ENCODE results near the gene GNAI1. TPM values are rescaled to one million over a fixed set of nuclear protein-coding genes. Genes with fewer than 3 reads are reported as not detected.

GNAI1 gene
- total RNA-seq, 2 donors from 2014 or later = 21.5 to 27.0 TPM

DNA sequence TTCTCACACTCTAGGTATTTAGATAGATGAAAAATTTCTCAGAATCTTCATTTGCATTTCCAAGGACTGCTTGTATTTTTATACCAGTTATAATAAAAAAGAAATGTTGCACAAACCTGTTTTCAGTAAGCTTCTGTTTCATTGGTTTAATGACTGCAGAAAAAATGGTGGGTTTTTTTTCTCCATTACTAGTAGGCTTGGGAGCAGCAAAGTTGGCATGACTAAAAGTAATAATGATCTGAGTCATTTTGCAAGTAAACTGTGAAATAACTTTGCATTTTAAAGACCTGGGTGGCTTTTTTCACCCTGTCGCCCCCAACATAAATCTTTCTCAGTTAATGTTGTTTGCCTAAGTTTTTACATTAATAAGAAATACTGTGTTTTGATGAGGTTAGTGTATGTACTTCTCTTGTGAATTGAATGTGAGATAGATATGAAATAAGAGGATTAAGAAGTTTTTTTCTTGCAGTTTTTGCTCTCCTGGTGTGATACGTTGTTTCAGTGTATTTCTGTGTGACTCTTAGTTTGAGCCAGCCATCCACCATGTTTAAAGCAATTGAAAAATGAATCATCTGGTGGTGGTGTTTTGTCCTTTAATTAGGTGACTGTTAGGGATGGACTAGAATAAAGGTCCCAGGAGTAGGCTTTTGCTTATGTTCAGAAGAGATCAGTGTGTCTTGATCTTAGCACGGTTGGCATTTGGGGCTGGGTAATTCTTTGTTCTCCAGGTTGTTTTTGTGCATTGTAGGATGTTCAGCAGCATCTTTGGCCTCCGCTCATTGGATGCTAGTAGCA, 1.8 kb downstream of the GNAI1 start:
- Mint-ChIP-seq H3K4me3 (peak overlapping the region; percentile 80), H3K27me3 (ENCODE audit: insufficient read depth) (peaks cover 30% of the 10 kb centered on the region), H3K36me3 (ENCODE audit: low read depth) (no peaks in the 10 kb centered on the region), H3K27ac (no peak overlapping the region), H3K4me1 (peaks cover 31% of the 10 kb centered on the region), H3K9me3 (no peaks in the 10 kb centered on the region)
- Histone ChIP-seq H3K9ac (ENCODE audit: extremely low read depth, low read length, poor library complexity, severe bottlenecking) (peak overlapping the region; percentile 80), H3K4me3 (ENCODE audit: low read length) (peak overlapping the region; percentile 98), H3K36me3 (ENCODE audit: control insufficient read depth, insufficient read depth, low read length) (no peaks in the 10 kb centered on the region), H3K27ac (ENCODE audit: low read depth, low read length) (no peak overlapping the region), H3K4me1 (ENCODE audit: control insufficient read depth, insufficient read depth, low read length) (peaks cover 6% of the 10 kb centered on the region), H3K27me3 (ENCODE audit: control insufficient read depth, insufficient read depth, low read length, poor library complexity, severe bottlenecking) (no peaks in the 10 kb centered on the region), H3K9me3 (ENCODE audit: control insufficient read depth, low read length) (no peaks in the 10 kb centered on the region)
- TF ChIP-seq, protein P1, sequence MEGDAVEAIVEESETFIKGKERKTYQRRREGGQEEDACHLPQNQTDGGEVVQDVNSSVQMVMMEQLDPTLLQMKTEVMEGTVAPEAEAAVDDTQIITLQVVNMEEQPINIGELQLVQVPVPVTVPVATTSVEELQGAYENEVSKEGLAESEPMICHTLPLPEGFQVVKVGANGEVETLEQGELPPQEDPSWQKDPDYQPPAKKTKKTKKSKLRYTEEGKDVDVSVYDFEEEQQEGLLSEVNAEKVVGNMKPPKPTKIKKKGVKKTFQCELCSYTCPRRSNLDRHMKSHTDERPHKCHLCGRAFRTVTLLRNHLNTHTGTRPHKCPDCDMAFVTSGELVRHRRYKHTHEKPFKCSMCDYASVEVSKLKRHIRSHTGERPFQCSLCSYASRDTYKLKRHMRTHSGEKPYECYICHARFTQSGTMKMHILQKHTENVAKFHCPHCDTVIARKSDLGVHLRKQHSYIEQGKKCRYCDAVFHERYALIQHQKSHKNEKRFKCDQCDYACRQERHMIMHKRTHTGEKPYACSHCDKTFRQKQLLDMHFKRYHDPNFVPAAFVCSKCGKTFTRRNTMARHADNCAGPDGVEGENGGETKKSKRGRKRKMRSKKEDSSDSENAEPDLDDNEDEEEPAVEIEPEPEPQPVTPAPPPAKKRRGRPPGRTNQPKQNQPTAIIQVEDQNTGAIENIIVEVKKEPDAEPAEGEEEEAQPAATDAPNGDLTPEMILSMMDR (conservative IDR thresholded peaks at IDR 0.05) = no peak
- DNase-seq = no peak
- 54 to 55% methylated on average over 2 to 4 of the region's 4 CpGs for WGBS, 2 experiments (ENCODE audit: insufficient coverage in 1 of 2, insufficient read length in 1 of 2)

DNA sequence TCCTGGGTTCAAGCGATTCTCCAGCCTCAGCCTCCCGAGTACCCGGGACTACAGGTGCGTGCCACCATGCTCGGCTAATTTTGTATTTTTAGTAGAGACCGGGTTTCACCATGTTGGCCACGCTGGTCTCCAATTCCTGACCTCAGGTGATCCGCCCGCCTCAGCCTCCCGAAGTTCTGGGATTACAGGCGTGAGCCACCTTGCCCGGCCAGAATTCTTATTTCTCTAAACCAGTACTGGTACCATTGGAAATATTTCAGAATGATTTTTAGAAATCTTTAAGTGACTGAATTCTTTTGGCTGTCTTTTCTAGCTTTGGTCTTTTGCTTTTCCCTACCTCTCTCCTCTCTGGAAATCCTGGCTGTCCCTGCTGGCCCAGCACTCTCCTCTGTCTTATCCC, 2.8 kb downstream of the GNAI1 start:
- no peaks in the 10 kb centered on the region for H3K9me3 ChIP-seq (ENCODE audit: control insufficient read depth, low read length)
- Mint-ChIP-seq H3K36me3 (ENCODE audit: low read depth) (no peaks in the 10 kb centered on the region), H3K27me3 (ENCODE audit: insufficient read depth) (peaks cover 22% of the 10 kb centered on the region), H3K9me3 (no peaks in the 10 kb centered on the region), H3K4me1 (peaks cover 31% of the 10 kb centered on the region), H3K27ac (no peak overlapping the region), H3K4me3 (no peak overlapping the region)
- no peak overlapping the region for H3K9ac ChIP-seq (ENCODE audit: extremely low read depth, low read length, poor library complexity, severe bottlenecking)
- TF ChIP-seq, protein P1 (conservative IDR thresholded peaks at IDR 0.05) = no peak
- WGBS, 2 experiments (ENCODE audit: insufficient coverage in 1 of 2, insufficient read length in 1 of 2) = 95 to 100% methylated on average over 5 to 12 of the region's 12 CpGs
- H3K4me3 ChIP-seq (ENCODE audit: low read length) = no peak overlapping the region
- H3K27ac ChIP-seq (ENCODE audit: low read depth, low read length) = no peak overlapping the region
- peaks cover 6% of the 10 kb centered on the region for H3K4me1 ChIP-seq (ENCODE audit: control insufficient read depth, insufficient read depth, low read length)
- no peaks in the 10 kb centered on the region for H3K27me3 ChIP-seq (ENCODE audit: control insufficient read depth, insufficient read depth, low read length, poor library complexity, severe bottlenecking)
- DNase-seq = no peak
- no peaks in the 10 kb centered on the region for H3K36me3 ChIP-seq (ENCODE audit: control insufficient read depth, insufficient read depth, low read length)

DNA sequence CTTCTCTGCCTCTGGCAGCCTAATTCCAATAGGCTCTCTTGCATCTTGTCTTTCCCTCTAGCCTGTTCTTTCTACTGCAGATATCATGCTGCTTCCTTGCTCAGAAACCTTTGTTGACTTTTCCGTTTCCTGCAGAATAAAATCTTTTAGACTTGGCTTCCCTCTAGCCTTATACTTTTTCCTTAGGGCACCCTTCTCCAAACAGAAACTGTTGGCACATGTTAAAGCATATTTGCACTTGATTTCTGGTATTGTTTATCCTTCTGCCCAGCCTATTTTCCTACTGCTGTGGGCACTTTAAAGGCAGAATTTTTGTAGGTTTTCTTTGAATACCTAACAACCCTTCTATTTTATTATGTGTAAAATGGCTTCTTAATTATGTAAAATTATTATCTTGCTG, 4.6 kb downstream of the GNAI1 start:
- no peak overlapping the region for H3K9ac ChIP-seq (ENCODE audit: extremely low read depth, low read length, poor library complexity, severe bottlenecking)

More for the DNA sequence above, 4.6 kb downstream of the GNAI1 start:
- no peaks in the 10 kb centered on the region for H3K27me3 ChIP-seq (ENCODE audit: control insufficient read depth, insufficient read depth, low read length, poor library complexity, severe bottlenecking)
- H3K4me3 ChIP-seq (ENCODE audit: low read length) = no peak overlapping the region
- no peak overlapping the region for H3K27ac ChIP-seq (ENCODE audit: low read depth, low read length)
- H3K36me3 ChIP-seq (ENCODE audit: control insufficient read depth, insufficient read depth, low read length) = no peaks in the 10 kb centered on the region
- no peaks in the 10 kb centered on the region for H3K9me3 ChIP-seq (ENCODE audit: control insufficient read depth, low read length)
- Mint-ChIP-seq H3K4me1 (peaks cover 18% of the 10 kb centered on the region), H3K27me3 (ENCODE audit: insufficient read depth) (peaks cover 13% of the 10 kb centered on the region), H3K9me3 (no peaks in the 10 kb centered on the region), H3K27ac (no peak overlapping the region), H3K36me3 (ENCODE audit: low read depth) (no peaks in the 10 kb centered on the region), H3K4me3 (no peak overlapping the region)
- no peak for DNase-seq
- TF ChIP-seq, protein P1 (conservative IDR thresholded peaks at IDR 0.05) = no peak
- no peaks in the 10 kb centered on the region for H3K4me1 ChIP-seq (ENCODE audit: control insufficient read depth, insufficient read depth, low read length)
- WGBS, 2 experiments (ENCODE audit: insufficient coverage in 1 of 2, insufficient read length in 1 of 2) = 69 to 77% methylated on average over 1 of the region's 1 CpG
